SU-DHL-6 (cell line): ENCODE results near the gene UBE2D3.

Source experiments
- H2AFZ ChIP-seq: fragments of 200-600 bp; sonication (generic); 2 replicates; pipeline ENCODE4 v1.6.1; 2014; ENCODE audit warnings: low read depth, mild to moderate bottlenecking, moderate library complexity, mixed read lengths, antibody characterized with exemption, low read length; ENCODE audit not compliant: severe bottlenecking
- H3F3A ChIP-seq: fragments of 200-600 bp; shearing (Covaris generic); 2 replicates; pipeline ENCODE4 v1.6.0; 2016; ENCODE audit warnings: antibody characterized with exemption, mild to moderate bottlenecking; ENCODE audit not compliant: insufficient read depth
- H3K27ac ChIP-seq: fragments of 200-600 bp; sonication (generic); 2 replicates; pipeline ENCODE4 v1.5.1; 2016; ENCODE audit warnings: low read depth, mild to moderate bottlenecking, low read length, moderate library complexity, mixed read lengths
- H3K27me3 ChIP-seq: fragments of 200-600 bp; sonication (generic), shearing (Covaris generic); 2 replicates; pipeline ENCODE4 v1.6.0; 2014; ENCODE audit warnings: mild to moderate bottlenecking, low read length
- H3K36me3 ChIP-seq: fragments of 200-600 bp; sonication (generic); 2 replicates; pipeline ENCODE4 v1.6.1; 2014; ENCODE audit warnings: mild to moderate bottlenecking, low read length, mixed read lengths
- H3K4me2 ChIP-seq: fragments of 300-600, 200-600 bp; shearing (Covaris generic), sonication (generic); 2 replicates; pipeline ENCODE4 v1.6.0; 2014; ENCODE audit warnings: low read length, low read depth, mild to moderate bottlenecking; ENCODE audit not compliant: poor library complexity, severe bottlenecking
- H3K4me3 ChIP-seq: fragments of 200-600 bp; sonication (generic); 2 replicates; pipeline ENCODE4 v1.5.1; 2014; ENCODE audit warnings: antibody characterized with exemption, low read length, mild to moderate bottlenecking, mixed read lengths; ENCODE audit not compliant: insufficient read depth, poor library complexity, severe bottlenecking
- H3K79me2 ChIP-seq: fragments of 200-600 bp; sonication (generic); 2 replicates; pipeline ENCODE4 v1.6.1; 2014; ENCODE audit warnings: mild to moderate bottlenecking, low read length, moderate library complexity; ENCODE audit not compliant: insufficient read depth
- H3K9ac ChIP-seq: fragments of 200-600 bp; sonication (generic); 2 replicates; pipeline ENCODE4 v1.7.0; 2014; ENCODE audit warnings: mild to moderate bottlenecking, low read length
- H3K9me2 ChIP-seq: fragments of 200-600 bp; sonication (generic); replicated peaks from 2 replicates; pipeline ENCODE4 v1.6.1; 2014; ENCODE audit warnings: low read length; ENCODE audit not compliant: insufficient read depth
- H3K9me3 ChIP-seq: fragments of 200-600 bp; sonication (generic); 2 replicates; pipeline ENCODE4 v1.6.1; 2014; ENCODE audit warnings: low read length, mixed read lengths; ENCODE audit not compliant: insufficient read depth
- H4K20me1 ChIP-seq: fragments of 200-600 bp; sonication (generic); 2 replicates; pipeline ENCODE4 v1.6.1; 2014; ENCODE audit warnings: low read depth, mild to moderate bottlenecking, antibody characterized with exemption, low read length, moderate library complexity, mixed read lengths
- CTCF ChIP-seq: fragments of 200-600 bp; sonication (generic); IDR thresholded peaks from one replicate; pipeline ENCODE4 v1.5.1; 2017; ENCODE audit warnings: antibody characterized with exemption, mild to moderate bottlenecking, low read length, moderate library complexity; ENCODE audit not compliant: insufficient read depth, poor library complexity, severe bottlenecking
- EZH2phosphoT487 ChIP-seq: fragments of 200-600 bp; sonication (generic), shearing (Covaris generic); conservative IDR thresholded peaks from 2 replicates; pipeline ENCODE4 v1.6.1; 2018; ENCODE audit warnings: mild to moderate bottlenecking, antibody characterized with exemption, low read length, moderate library complexity, mixed read lengths

The UBE2D3 gene

GRCh38 chr4:102775805-102776204, 51.5 kb downstream of the UBE2D3 start:
- Histone ChIP-seq H3K27me3 (no peaks in the 10 kb centered on the region), H4K20me1 (no peaks in the 10 kb centered on the region), H3K36me3 (no peaks in the 10 kb centered on the region), H3K9me3 (no peaks in the 10 kb centered on the region), H3K9me2 (no peaks in the 10 kb centered on the region), H3K79me2 (no peaks in the 10 kb centered on the region), H3K4me2 (no peak overlapping the region), H3F3A (no peaks in the 10 kb centered on the region), H3K27ac (no peak overlapping the region), H3K9ac (no peak overlapping the region), H2AFZ (no peak overlapping the region), H3K4me3 (no peak overlapping the region)
- TF ChIP-seq CTCF (no peak), EZH2phosphoT487 (no peak)

GRCh38 chr4:102774254-102774653, 53.1 kb downstream of the UBE2D3 start:
- no peaks in the 10 kb centered on the region for H3K36me3 ChIP-seq
- H3K9me2 ChIP-seq: no peaks in the 10 kb centered on the region
- no peaks in the 10 kb centered on the region for H4K20me1 ChIP-seq
- H3F3A ChIP-seq: no peaks in the 10 kb centered on the region
- TF ChIP-seq EZH2phosphoT487 (no peak), CTCF (no peak)
- no peak overlapping the region for H3K9ac ChIP-seq
- no peaks in the 10 kb centered on the region for H3K27me3 ChIP-seq
- no peak overlapping the region for H3K4me3 ChIP-seq
- no peak overlapping the region for H3K4me2 ChIP-seq
- H3K79me2 ChIP-seq: no peaks in the 10 kb centered on the region
- no peaks in the 10 kb centered on the region for H3K9me3 ChIP-seq
- H3K27ac ChIP-seq: no peak overlapping the region
- H2AFZ ChIP-seq: no peak overlapping the region

GRCh38 chr4:102772738-102773340, 54.5 kb downstream of the UBE2D3 start:
- H3F3A ChIP-seq: no peaks in the 10 kb centered on the region
- H3K27me3 ChIP-seq: no peaks in the 10 kb centered on the region
- no peaks in the 10 kb centered on the region for H3K9me3 ChIP-seq
- no peak overlapping the region for H3K27ac ChIP-seq
- no peak overlapping the region for H3K9ac ChIP-seq
- TF ChIP-seq CTCF: no peak
- no peak for TF ChIP-seq EZH2phosphoT487
- H3K36me3 ChIP-seq: no peaks in the 10 kb centered on the region
- no peaks in the 10 kb centered on the region for H4K20me1 ChIP-seq
- no peaks in the 10 kb centered on the region for H3K79me2 ChIP-seq
- H2AFZ ChIP-seq: no peak overlapping the region
- no peak overlapping the region for H3K4me2 ChIP-seq
- no peaks in the 10 kb centered on the region for H3K9me2 ChIP-seq
- no peak overlapping the region for H3K4me3 ChIP-seq
